Skeletal muscle satellite cell (primary cell): ENCODE measurements around the gene PELI1.

Experiments
- H3K27me3 ChIP-seq: 2 replicates; pipeline ENCODE4 v1.7.0; 2013; ENCODE audit warnings: low read length; ENCODE audit not compliant: control insufficient read depth, insufficient read depth
- H3K36me3 ChIP-seq: 2 replicates; pipeline ENCODE4 v1.7.0; 2013; ENCODE audit warnings: mild to moderate bottlenecking, control low read depth, low read length; ENCODE audit not compliant: insufficient read depth
- H3K4me1 ChIP-seq: 2 replicates; pipeline ENCODE4 v1.7.0; 2013; ENCODE audit warnings: low read length; ENCODE audit not compliant: control insufficient read depth, insufficient read depth
- H3K4me2 ChIP-seq: 2 replicates; pipeline ENCODE4 v1.7.0; 2013; ENCODE audit warnings: mild to moderate bottlenecking, low read length
- H3K4me3 ChIP-seq: 2 replicates; pipeline ENCODE4 v1.7.0; 2013; ENCODE audit warnings: low read length
- H3K9ac ChIP-seq: 2 replicates; pipeline ENCODE4 v1.7.0; 2013; ENCODE audit warnings: mild to moderate bottlenecking, low read depth, low read length, moderate library complexity
- H3K9me3 ChIP-seq: replicated peaks from 2 replicates; pipeline ENCODE4 v1.7.0; 2013; ENCODE audit warnings: mild to moderate bottlenecking, control low read depth, low read length

Gene PELI1

DNA sequence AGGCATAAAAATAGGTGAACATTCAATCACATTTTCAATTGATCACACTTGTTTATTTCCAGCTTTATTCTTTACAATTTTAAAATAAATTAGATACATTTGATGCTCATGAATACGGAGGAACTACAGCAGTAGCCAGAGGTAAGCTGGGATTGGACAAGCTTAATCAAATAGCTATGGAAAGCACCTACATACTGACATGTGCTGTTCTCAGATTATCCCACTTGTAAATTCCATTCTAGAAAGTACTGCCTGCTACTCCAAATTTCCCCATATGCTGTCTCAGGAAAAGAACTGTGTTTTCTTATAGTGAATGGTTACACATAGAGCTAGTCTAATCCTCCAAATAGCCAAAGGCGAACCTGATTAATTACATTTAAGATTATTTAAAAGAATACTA lies 24.2 kb downstream of the PELI1 start:
- Histone ChIP-seq H3K9ac (no peak overlapping the region), H3K4me1 (no peaks in the 10 kb centered on the region)

DNA sequence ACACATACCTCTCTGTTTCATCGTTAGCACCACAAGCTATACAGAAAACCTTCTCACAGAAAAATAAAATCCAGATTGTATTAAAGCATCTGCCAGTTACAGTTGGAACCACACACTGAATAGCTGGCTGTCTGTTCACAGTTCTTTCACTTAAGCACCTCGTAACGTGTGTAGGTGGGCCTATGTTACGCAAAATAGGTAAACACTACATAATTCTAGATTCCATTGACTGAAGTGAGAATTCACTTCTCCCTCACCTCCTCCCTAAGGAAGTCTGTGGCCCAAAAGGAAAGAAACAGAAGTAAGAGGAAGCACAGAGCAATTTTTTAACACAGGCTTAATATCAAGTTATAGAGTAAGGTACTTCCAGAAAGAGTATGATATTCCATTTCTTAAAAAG lies 24.9 kb downstream of the PELI1 start:
- H3K4me1 ChIP-seq: peaks cover 2% of the 10 kb centered on the region

More for the DNA sequence above, 24.2 kb downstream of the PELI1 start:
- H3K4me2 ChIP-seq: no peak overlapping the region
- no peak overlapping the region for H3K4me3 ChIP-seq
- H3K27me3 ChIP-seq: no peaks in the 10 kb centered on the region
- no peaks in the 10 kb centered on the region for H3K9me3 ChIP-seq
- H3K36me3 ChIP-seq: no peaks in the 10 kb centered on the region

DNA sequence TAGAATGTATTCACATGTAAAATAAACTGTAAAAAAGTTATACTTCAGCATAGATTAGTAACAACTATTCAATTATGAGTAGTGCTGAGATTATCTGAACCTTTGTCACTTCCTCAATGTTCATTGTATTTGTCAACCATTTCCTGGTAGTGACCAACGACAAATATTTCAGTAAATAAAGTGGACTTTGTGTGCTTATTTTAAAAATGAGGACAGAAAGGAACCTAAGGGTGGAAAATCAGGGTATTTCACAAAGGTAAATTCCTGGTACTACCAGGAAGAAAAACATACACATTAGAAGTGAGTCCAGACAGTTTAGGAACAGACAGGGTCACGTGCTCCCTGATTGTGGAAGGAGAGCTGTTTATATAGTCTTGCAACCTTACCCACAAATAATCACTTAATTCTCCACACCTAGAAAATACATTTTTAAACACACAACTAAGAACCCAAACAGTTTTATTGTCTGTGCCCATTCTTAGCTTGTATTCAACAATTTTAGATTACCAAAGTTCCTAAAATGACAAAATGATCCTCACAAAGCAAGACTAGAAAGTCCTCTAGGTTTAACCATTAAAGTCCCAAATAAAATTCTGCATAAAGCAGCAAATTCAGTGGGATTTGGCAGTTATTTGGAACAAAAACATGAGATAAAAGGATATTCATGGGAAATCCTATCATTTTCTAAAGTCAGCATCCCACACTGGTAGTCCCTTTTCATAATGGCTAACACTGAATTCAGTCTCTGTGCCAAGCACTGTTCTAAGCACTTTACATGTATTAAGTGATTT lies 28.2 kb downstream of the PELI1 start:
- Histone ChIP-seq H3K4me1 (peaks cover 10% of the 10 kb centered on the region), H3K4me3 (no peak overlapping the region), H3K36me3 (no peaks in the 10 kb centered on the region), H3K9ac (no peak overlapping the region), H3K27me3 (no peaks in the 10 kb centered on the region), H3K9me3 (no peaks in the 10 kb centered on the region), H3K4me2 (no peak overlapping the region)

More for the DNA sequence above, 24.9 kb downstream of the PELI1 start:
- Histone ChIP-seq H3K9me3 (no peaks in the 10 kb centered on the region), H3K27me3 (no peaks in the 10 kb centered on the region), H3K9ac (no peak overlapping the region), H3K4me3 (no peak overlapping the region), H3K36me3 (no peaks in the 10 kb centered on the region), H3K4me2 (no peak overlapping the region)

DNA sequence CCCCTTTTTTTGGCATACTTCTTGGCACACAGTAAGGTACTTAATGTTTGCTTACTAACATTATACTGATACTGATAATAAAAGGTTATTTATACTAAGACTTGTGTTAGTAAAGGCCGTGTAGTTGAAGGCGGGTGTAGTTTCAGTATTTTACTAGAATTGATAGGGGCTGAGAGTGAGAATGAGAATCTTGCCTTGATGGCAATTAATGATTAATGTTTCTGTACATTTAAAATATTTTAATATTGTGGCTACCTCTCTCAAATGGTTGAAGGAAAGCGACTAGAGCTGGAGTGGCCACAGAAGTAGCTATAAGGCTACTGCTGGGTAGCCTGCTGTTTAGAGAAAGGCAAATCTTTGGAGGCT lies 29.3 kb downstream of the PELI1 start:
- no peaks in the 10 kb centered on the region for H3K27me3 ChIP-seq
- peaks cover 10% of the 10 kb centered on the region for H3K4me1 ChIP-seq
- H3K4me3 ChIP-seq: no peak overlapping the region
- no peaks in the 10 kb centered on the region for H3K36me3 ChIP-seq
- no peaks in the 10 kb centered on the region for H3K9me3 ChIP-seq
- no peak overlapping the region for H3K4me2 ChIP-seq
- no peak overlapping the region for H3K9ac ChIP-seq

DNA sequence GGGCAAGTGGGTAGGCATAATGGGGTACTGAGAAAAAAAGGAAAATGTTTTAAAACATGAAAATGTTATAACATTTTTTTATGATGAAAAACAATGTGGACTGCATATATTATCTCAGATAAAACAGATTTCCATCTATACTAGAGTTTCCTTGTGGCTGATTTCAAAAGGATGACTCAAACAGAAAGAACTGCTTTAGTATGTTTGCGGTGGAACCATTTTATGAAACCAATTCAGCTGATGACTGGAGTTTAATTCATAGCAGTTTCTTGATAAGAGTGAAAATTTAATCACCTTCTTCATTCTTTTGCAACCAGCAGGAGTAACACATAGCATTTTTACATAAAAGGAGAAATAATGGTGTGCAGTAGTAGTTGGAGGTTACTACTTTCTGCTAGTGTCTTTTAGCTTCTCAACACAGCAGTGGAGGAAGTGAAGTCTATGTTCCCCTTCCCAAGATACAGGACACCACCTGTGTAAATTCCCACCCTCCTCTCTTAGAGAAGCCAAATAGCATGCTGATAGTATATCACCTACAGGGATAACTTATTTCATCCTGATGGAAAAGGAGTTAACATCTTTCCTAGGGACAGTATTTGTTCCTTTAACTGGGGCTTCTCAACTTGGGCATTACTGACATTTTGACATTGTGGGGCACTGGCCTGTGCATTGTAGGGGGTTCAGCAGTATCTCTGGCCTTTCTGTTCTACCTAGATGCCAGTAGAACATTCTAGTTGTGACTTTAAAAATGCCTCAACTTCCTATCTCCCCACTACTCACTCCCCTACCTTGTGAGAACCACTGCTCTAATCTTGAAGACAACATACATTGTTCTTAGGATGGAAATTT lies 29.9 kb downstream of the PELI1 start:
- peak overlapping the region; percentile 51 for H3K4me2 ChIP-seq
- H3K9ac ChIP-seq: no peak overlapping the region

DNA sequence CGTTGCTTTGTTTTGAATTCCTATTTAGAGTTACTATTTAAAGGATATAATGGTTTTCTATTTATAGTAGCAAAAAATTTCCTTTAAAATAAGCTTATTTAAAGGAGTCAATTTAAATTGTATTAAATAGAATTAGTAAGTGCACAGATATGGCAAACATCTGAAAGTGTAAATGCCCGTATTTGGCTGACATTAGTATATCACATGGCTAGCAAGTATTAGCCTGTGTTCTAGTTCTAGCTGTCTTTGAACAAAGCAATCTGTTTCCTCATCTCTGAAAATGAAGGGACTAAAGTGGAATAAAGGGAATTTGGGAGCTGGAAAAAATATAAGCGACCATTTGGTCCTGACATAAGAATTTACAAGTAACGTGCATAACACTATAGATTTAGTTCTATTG lies 32.2 kb downstream of the PELI1 start:
- Histone ChIP-seq H3K4me2 (no peak overlapping the region), H3K9ac (no peak overlapping the region), H3K4me1 (peaks cover 10% of the 10 kb centered on the region), H3K36me3 (no peaks in the 10 kb centered on the region), H3K4me3 (no peak overlapping the region), H3K27me3 (no peaks in the 10 kb centered on the region), H3K9me3 (no peaks in the 10 kb centered on the region)

More for the DNA sequence above, 29.9 kb downstream of the PELI1 start:
- Histone ChIP-seq H3K9me3 (no peaks in the 10 kb centered on the region), H3K27me3 (no peaks in the 10 kb centered on the region), H3K4me3 (no peak overlapping the region), H3K36me3 (no peaks in the 10 kb centered on the region), H3K4me1 (peaks cover 10% of the 10 kb centered on the region)

DNA sequence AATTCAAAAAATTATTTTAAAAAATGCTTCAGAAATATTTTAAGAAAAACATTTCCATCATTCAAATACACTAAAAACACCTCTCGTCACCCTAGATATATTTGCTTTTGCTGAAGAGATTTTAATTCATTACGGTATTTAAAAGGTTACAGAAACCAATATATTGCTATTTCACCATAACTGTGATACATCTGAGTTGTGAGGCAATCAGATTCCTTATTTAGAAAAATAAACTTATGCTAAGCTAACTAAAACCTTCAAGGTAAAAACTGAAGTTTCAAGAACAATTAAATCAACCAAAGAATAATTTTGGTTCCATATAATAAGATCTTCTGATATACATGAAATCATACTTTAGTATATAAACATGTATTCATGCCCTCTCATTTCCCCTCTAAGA lies 32.8 kb downstream of the PELI1 start:
- H3K4me2 ChIP-seq: no peak overlapping the region
- H3K4me1 ChIP-seq: peaks cover 10% of the 10 kb centered on the region
- no peaks in the 10 kb centered on the region for H3K27me3 ChIP-seq
- no peaks in the 10 kb centered on the region for H3K36me3 ChIP-seq
- no peak overlapping the region for H3K4me3 ChIP-seq
- H3K9me3 ChIP-seq: no peaks in the 10 kb centered on the region
- H3K9ac ChIP-seq: no peak overlapping the region

DNA sequence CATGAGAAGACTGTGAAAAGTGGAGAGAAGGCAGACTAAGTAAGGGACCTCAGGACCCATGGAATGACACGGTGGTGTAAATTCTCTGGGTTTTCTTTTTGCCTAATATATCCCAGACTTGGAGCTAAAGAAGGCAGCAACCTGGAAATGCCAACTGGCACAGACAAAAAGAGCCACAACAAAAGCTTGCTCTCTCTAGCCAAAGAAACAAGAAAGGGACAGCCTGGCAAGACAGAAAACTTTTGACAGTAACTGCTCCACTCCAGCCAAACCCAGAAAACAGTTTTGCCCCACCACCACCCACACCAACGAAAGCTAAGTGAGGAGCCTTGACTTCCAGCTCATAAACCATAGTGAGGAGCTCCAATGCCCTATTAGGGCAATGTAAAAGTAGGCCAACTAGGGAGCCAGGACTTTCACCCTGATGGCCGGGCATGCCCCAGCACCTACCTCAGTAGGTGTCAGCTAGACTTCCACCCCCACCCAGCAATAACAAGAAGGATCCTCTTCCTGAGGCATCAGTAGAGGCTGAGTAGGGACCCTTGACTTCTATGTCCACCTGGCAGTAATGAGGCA lies 35.5 kb downstream of the PELI1 start:
- Histone ChIP-seq H3K4me3 (no peak overlapping the region), H3K4me2 (no peak overlapping the region), H3K9ac (no peak overlapping the region), H3K27me3 (no peaks in the 10 kb centered on the region), H3K4me1 (peaks cover 7% of the 10 kb centered on the region), H3K36me3 (no peaks in the 10 kb centered on the region), H3K9me3 (no peaks in the 10 kb centered on the region)

DNA sequence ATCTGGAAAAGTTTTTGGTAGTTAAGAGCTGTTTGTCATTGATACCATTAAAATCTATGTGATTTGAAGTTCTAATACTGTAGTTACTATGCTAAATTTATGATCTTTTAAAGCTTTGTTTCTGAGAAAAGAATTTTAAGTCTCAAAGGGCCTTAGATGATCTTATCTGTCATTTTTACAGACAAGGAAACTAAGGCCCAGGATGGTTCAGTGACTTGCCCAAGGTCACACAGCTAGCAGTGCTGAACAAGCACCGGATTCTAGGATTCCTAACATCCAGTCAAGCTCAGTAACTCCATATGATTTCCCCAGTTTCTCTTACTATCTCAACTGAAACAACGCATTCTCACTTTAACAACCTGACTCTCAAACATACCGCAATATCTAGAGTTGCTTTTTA lies 37.7 kb downstream of the PELI1 start:
- H3K36me3 ChIP-seq: no peaks in the 10 kb centered on the region
- no peaks in the 10 kb centered on the region for H3K9me3 ChIP-seq
- H3K4me2 ChIP-seq: no peak overlapping the region
- H3K4me3 ChIP-seq: no peak overlapping the region
- no peaks in the 10 kb centered on the region for H3K27me3 ChIP-seq
- H3K4me1 ChIP-seq: peaks cover 7% of the 10 kb centered on the region
- H3K9ac ChIP-seq: no peak overlapping the region

DNA sequence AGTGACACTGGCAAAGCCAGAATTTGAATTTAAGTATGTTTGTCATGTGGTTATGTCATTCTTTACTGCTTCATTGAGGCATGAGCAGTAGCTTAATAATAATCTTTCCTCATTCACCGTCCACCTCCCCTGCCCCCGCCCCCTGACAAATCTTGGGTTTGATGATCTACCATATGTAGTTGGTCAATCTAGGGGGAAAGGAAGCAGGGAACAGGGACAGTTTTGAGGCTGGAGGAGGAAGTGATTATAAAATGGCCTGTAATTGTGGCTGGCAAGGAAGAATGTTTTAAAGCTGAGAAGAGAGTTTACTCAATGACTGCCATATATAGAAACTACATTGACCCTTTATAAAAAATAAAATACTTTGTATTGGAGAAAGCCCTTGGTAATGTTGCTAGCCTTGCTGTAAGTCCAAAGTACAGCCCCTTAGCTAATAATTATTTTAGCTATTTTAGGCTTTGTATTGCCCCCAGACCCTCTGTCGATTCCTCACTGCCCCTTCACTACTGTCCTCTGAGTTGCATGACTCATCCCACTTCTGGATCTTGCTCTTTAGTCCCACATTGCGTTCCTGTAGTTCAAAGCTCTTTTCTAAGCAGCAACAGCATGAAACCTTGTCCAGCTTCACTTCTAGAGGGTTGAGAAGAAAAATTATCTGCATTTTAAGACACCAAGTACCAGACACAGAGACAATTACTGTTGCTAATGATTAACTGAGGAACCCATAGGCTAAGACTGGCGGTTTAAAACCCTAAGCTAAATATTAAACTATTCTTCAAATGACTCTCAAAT lies 38.4 kb downstream of the PELI1 start:
- H3K27me3 ChIP-seq: no peaks in the 10 kb centered on the region
- no peaks in the 10 kb centered on the region for H3K36me3 ChIP-seq
- H3K4me1 ChIP-seq: peaks cover 9% of the 10 kb centered on the region
- no peak overlapping the region for H3K9ac ChIP-seq
- no peak overlapping the region for H3K4me2 ChIP-seq
- H3K4me3 ChIP-seq: no peak overlapping the region
- H3K9me3 ChIP-seq: no peaks in the 10 kb centered on the region

DNA sequence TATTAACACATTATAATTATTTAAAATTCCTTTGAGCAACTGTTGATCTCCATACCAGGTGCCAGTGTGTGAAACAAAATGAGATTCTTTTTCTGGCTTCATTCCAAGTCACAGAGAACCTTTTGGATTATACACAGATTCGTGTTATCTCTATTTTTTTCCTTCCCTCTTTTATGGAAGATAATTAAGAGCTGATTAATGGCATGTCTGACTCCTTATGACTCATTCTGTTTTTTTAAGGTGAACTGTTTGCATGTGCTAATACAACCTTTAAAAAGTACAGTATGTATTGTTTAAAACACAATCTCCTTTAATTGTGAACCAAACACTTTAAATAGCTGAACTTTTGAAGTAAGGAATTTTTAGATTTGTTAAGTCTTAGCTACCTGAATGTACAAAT lies 39.3 kb downstream of the PELI1 start:
- Histone ChIP-seq H3K27me3 (no peaks in the 10 kb centered on the region), H3K4me1 (peaks cover 9% of the 10 kb centered on the region), H3K9me3 (no peaks in the 10 kb centered on the region), H3K36me3 (no peaks in the 10 kb centered on the region), H3K9ac (no peak overlapping the region), H3K4me2 (no peak overlapping the region), H3K4me3 (no peak overlapping the region)
